ENCODE measurements around the gene ARHGEF25. TPM values are rescaled to one million over a fixed set of nuclear protein-coding genes. Genes with fewer than 3 reads are reported as not detected.

Gene ARHGEF25
- total RNA-seq, 1 donor from 2014 or later: 16.8 TPM

- no peak overlapping the region for H3K4me3 Mint-ChIP-seq (ENCODE audit: unreplicated experiment)
- Histone ChIP-seq H2AFZ (ENCODE audit: low read depth, low read length) (no peak overlapping the region), H4K20me1 (ENCODE audit: insufficient read depth, low read length) (no peaks in the 10 kb centered on the region), H3K27me3 (ENCODE audit: insufficient read depth, low read length) (no peaks in the 10 kb centered on the region), H3K9ac (ENCODE audit: low read length) (no peak overlapping the region), H3K9me3 (ENCODE audit: insufficient read depth, low read depth, low read length) (no peaks in the 10 kb centered on the region), H3K27ac (ENCODE audit: low read depth, low read length) (no peak overlapping the region), H3K4me1 (ENCODE audit: insufficient read depth, low read length) (no peaks in the 10 kb centered on the region), H3K4me3 (ENCODE audit: insufficient read depth, low read depth, low read length) (no peak overlapping the region), H3K79me2 (ENCODE audit: insufficient read depth, low read length) (no peaks in the 10 kb centered on the region), H3K36me3 (ENCODE audit: insufficient read depth, low read length) (no peaks in the 10 kb centered on the region), H3K4me2 (ENCODE audit: low read length) (no peak overlapping the region)
- peaks cover 4% of the 10 kb centered on the region for H3K4me1 Mint-ChIP-seq (ENCODE audit: low read depth, unreplicated experiment)
- TF ChIP-seq EZH2 (IDR thresholded peaks at IDR 0.05; ENCODE audit: insufficient read depth, low read length) (no peak), CTCF (IDR thresholded peaks at IDR 0.05; ENCODE audit: insufficient read depth, low read depth, low read length) (no peak)
- no peak overlapping the region for H3K27ac Mint-ChIP-seq (ENCODE audit: unreplicated experiment)
- peaks cover 3% of the 10 kb centered on the region for H3K27me3 Mint-ChIP-seq (ENCODE audit: low read depth, unreplicated experiment)
- peaks cover 54% of the 10 kb centered on the region for H3K36me3 Mint-ChIP-seq (ENCODE audit: low read depth, unreplicated experiment)
- DNase-seq (ENCODE audit: low read depth): no peak
- peaks cover 9% of the 10 kb centered on the region for H3K9me3 Mint-ChIP-seq (ENCODE audit: unreplicated experiment)
- FAIRE-seq: no peak
Measured at GRCh38 chr12:57571926-57572762, 39.1 kb upstream of the ARHGEF25 start.

- no peak overlapping the region for H3K9ac ChIP-seq (ENCODE audit: low read length)
- Mint-ChIP-seq H3K36me3 (ENCODE audit: low read depth, unreplicated experiment) (peaks cover 51% of the 10 kb centered on the region), H3K4me3 (ENCODE audit: unreplicated experiment) (no peak overlapping the region), H3K27me3 (ENCODE audit: low read depth, unreplicated experiment) (peaks cover 3% of the 10 kb centered on the region), H3K27ac (ENCODE audit: unreplicated experiment) (no peak overlapping the region), H3K4me1 (ENCODE audit: low read depth, unreplicated experiment) (peaks cover 11% of the 10 kb centered on the region), H3K9me3 (ENCODE audit: unreplicated experiment) (peaks cover 11% of the 10 kb centered on the region)
- H4K20me1 ChIP-seq (ENCODE audit: insufficient read depth, low read length): no peaks in the 10 kb centered on the region
- H2AFZ ChIP-seq (ENCODE audit: low read depth, low read length): no peak overlapping the region
- FAIRE-seq (no peak), DNase-seq (ENCODE audit: low read depth) (no peak)
- H3K9me3 ChIP-seq (ENCODE audit: insufficient read depth, low read depth, low read length): no peaks in the 10 kb centered on the region
- H3K79me2 ChIP-seq (ENCODE audit: insufficient read depth, low read length): no peaks in the 10 kb centered on the region
- no peaks in the 10 kb centered on the region for H3K4me1 ChIP-seq (ENCODE audit: insufficient read depth, low read length)
- no peak for TF ChIP-seq EZH2 (IDR thresholded peaks at IDR 0.05; ENCODE audit: insufficient read depth, low read length)
- no peak for TF ChIP-seq CTCF (IDR thresholded peaks at IDR 0.05; ENCODE audit: insufficient read depth, low read depth, low read length)
- no peak overlapping the region for H3K27ac ChIP-seq (ENCODE audit: low read depth, low read length)
- no peaks in the 10 kb centered on the region for H3K36me3 ChIP-seq (ENCODE audit: insufficient read depth, low read length)
- no peak overlapping the region for H3K4me3 ChIP-seq (ENCODE audit: insufficient read depth, low read depth, low read length)
- no peaks in the 10 kb centered on the region for H3K27me3 ChIP-seq (ENCODE audit: insufficient read depth, low read length)
- no peak overlapping the region for H3K4me2 ChIP-seq (ENCODE audit: low read length)
Measured at GRCh38 chr12:57574795-57575194, 36.4 kb upstream of the ARHGEF25 start.
